Measurements from ENCODE around the gene HSPB6. TPM values are rescaled to one million over a fixed set of nuclear protein-coding genes. Genes with fewer than 3 reads are reported as not detected.

The HSPB6 gene
- total RNA-seq, 2 donors from 2014 or later: 78.6 to 130 TPM

GRCh38 chr19:35792312-35792711 is 35.5 kb upstream of the HSPB6 start:
- ATAC-seq (ENCODE audit: insufficient number of reproducible peaks, low FRiP score, low read depth): no peak

GRCh38 chr19:35791814-35792279 is 35.0 kb upstream of the HSPB6 start:
- no peak overlapping the region for H3K27ac ChIP-seq
- no peak for DNase-seq (ENCODE audit: low spot score)
- TF ChIP-seq CTCF (IDR thresholded peaks at IDR 0.05): no peak
- H3K36me3 ChIP-seq: no peaks in the 10 kb centered on the region
- peaks cover 2% of the 10 kb centered on the region for H3K27me3 ChIP-seq (replicated peaks; ENCODE audit: insufficient read depth)
- ATAC-seq (ENCODE audit: insufficient number of reproducible peaks, low FRiP score, low read depth): no peak
- no peaks in the 10 kb centered on the region for H3K4me1 ChIP-seq (ENCODE audit: control insufficient read depth in 1 of 2, low read depth in 2 of 2)
- H3K9me3 ChIP-seq: no peaks in the 10 kb centered on the region
- H3K4me3 ChIP-seq: no peak overlapping the region

More at GRCh38 chr19:35792312-35792711, 35.5 kb upstream of the HSPB6 start:
- no peak overlapping the region for H3K27ac ChIP-seq
- no peaks in the 10 kb centered on the region for H3K4me1 ChIP-seq (ENCODE audit: control insufficient read depth in 1 of 2, low read depth in 2 of 2)
- no peaks in the 10 kb centered on the region for H3K36me3 ChIP-seq
- DNase-seq (ENCODE audit: low spot score): no peak
- H3K4me3 ChIP-seq: no peak overlapping the region
- TF ChIP-seq CTCF (IDR thresholded peaks at IDR 0.05): no peak
- H3K27me3 ChIP-seq (replicated peaks; ENCODE audit: insufficient read depth): peaks cover 4% of the 10 kb centered on the region
- no peaks in the 10 kb centered on the region for H3K9me3 ChIP-seq

- Histone ChIP-seq H3K4me3 (no peak overlapping the region), H3K27me3 (replicated peaks; ENCODE audit: insufficient read depth) (no peaks in the 10 kb centered on the region), H3K36me3 (no peaks in the 10 kb centered on the region), H3K27ac (no peak overlapping the region), H3K9me3 (no peaks in the 10 kb centered on the region), H3K4me1 (ENCODE audit: control insufficient read depth in 1 of 2, low read depth in 2 of 2) (no peaks in the 10 kb centered on the region)
- ATAC-seq (ENCODE audit: insufficient number of reproducible peaks, low FRiP score, low read depth) (no peak), DNase-seq (ENCODE audit: low spot score) (no peak)
- no peak for TF ChIP-seq CTCF (IDR thresholded peaks at IDR 0.05)
Observed at GRCh38 chr19:35790981-35791813, 34.4 kb upstream of the HSPB6 start.

- no peaks in the 10 kb centered on the region for H3K9me3 ChIP-seq
- H3K4me1 ChIP-seq (ENCODE audit: control insufficient read depth in 1 of 2, low read depth in 2 of 2): no peaks in the 10 kb centered on the region
- ATAC-seq (ENCODE audit: insufficient number of reproducible peaks, low FRiP score, low read depth): no peak
- TF ChIP-seq CTCF (IDR thresholded peaks at IDR 0.05): no peak
- no peaks in the 10 kb centered on the region for H3K27me3 ChIP-seq (replicated peaks; ENCODE audit: insufficient read depth)
- no peak overlapping the region for H3K4me3 ChIP-seq
- no peak overlapping the region for H3K27ac ChIP-seq
- peaks cover under 1% of the 10 kb centered on the region for H3K36me3 ChIP-seq
- DNase-seq (ENCODE audit: low spot score): no peak
Observed at GRCh38 chr19:35789978-35790944, 33.4 kb upstream of the HSPB6 start.

Data from thoracic aorta (tissue), 2 donors.